OCI-LY7 (cell line): ENCODE results near the gene BRD9. TPM values are rescaled to one million over a fixed set of nuclear protein-coding genes. Genes with fewer than 3 reads are reported as not detected.

Source experiments
- BruUV-seq: library from RNA; stranded (reverse); fragments of 400-500 nt; replicated peaks from 2 replicates; lab custom pipeline; 2021; lab: Mats Ljungman, UMichigan
- CTCF ChIA-PET: fragments of 300-600 bp; sonication (Branson Sonifier 250); formaldehyde crosslinking; loops from one replicate; lab custom pipeline; 2022; ENCODE audit warnings: antibody characterized with exemption; ENCODE audit not compliant: unreplicated experiment; lab: Charles Lee
- POLR2A ChIA-PET: fragments of 300-600 bp; sonication (Branson Sonifier 250); formaldehyde crosslinking; loops from one replicate; lab custom pipeline; 2022; ENCODE audit warnings: antibody characterized with exemption; lab: Charles Lee
- DNase-seq: peaks from one replicate; pipeline ENCODE4 v3.0.0-alpha.2; 2015; ENCODE audit warnings: low spot score
- H2AFZ ChIP-seq: fragments of 200-600 bp; sonication (generic), shearing (Covaris generic); 2 replicates; pipeline ENCODE4 v1.6.1; 2014; ENCODE audit warnings: mild to moderate bottlenecking, antibody characterized with exemption, low read length, moderate library complexity
- H3K27ac ChIP-seq: fragments of 200-600 bp; sonication (generic); 2 replicates; pipeline ENCODE4 v1.5.1; 2014; ENCODE audit warnings: mixed run types, low read depth, mild to moderate bottlenecking, moderate library complexity, low read length, inconsistent platforms; ENCODE audit not compliant: poor library complexity, severe bottlenecking
- H3K36me3 ChIP-seq: fragments of 200-600 bp; sonication (generic); 2 replicates; pipeline ENCODE4 v1.6.1; 2014; ENCODE audit warnings: mild to moderate bottlenecking, antibody characterized with exemption, low read length, moderate library complexity, mixed read lengths; ENCODE audit not compliant: insufficient read depth
- H3K4me1 ChIP-seq: fragments of 200-600 bp; sonication (generic); 2 replicates; pipeline ENCODE4 v1.5.1; 2014; ENCODE audit warnings: mild to moderate bottlenecking, low read length; ENCODE audit not compliant: insufficient read depth, poor library complexity, severe bottlenecking
- H3K4me2 ChIP-seq: fragments of 200-600 bp; sonication (generic); 2 replicates; pipeline ENCODE4 v1.6.1; 2014; ENCODE audit warnings: mild to moderate bottlenecking, low read length
- H3K4me3 ChIP-seq: fragments of 200-600 bp; sonication (generic); 2 replicates; pipeline ENCODE4 v1.5.1; 2014; ENCODE audit warnings: mild to moderate bottlenecking, low read depth, low read length; ENCODE audit not compliant: poor library complexity, severe bottlenecking
- H3K79me2 ChIP-seq: fragments of 200-600 bp; sonication (generic); 2 replicates; pipeline ENCODE4 v1.6.1; 2016; ENCODE audit warnings: low read depth, mild to moderate bottlenecking, low read length, moderate library complexity, mixed read lengths; ENCODE audit not compliant: insufficient read depth
- H3K9me2 ChIP-seq: fragments of 200-600 bp; sonication (generic); 2 replicates; pipeline ENCODE4 v1.6.1; 2016; ENCODE audit warnings: mild to moderate bottlenecking, low read length, mixed read lengths; ENCODE audit not compliant: insufficient read depth
- H3K9me3 ChIP-seq: fragments of 200-600 bp; sonication (generic); 2 replicates; pipeline ENCODE4 v1.6.1; 2014; ENCODE audit warnings: mild to moderate bottlenecking, mixed run types, low read length, mixed read lengths
- H4K20me1 ChIP-seq: fragments of 200-600 bp; sonication (generic); 2 replicates; pipeline ENCODE4 v1.6.1; 2014; ENCODE audit warnings: mild to moderate bottlenecking, antibody characterized with exemption, low read length, moderate library complexity, mixed read lengths; ENCODE audit not compliant: insufficient read depth
- EZH2phosphoT487 ChIP-seq: fragments of 200-600 bp; sonication (generic); IDR thresholded peaks from 2 replicates; pipeline ENCODE4 v1.6.1; 2018; ENCODE audit warnings: low read depth, borderline replicate concordance, mild to moderate bottlenecking, mixed run types, antibody characterized with exemption, low read length, moderate library complexity, mixed read lengths
- intact Hi-C: fragments of 100-400 bp; cut with micrococcal nuclease; formaldehyde crosslinking; loops from one replicate; pipeline ENCODE4 v1.10.0; 2022; ENCODE audit not compliant: unreplicated experiment
- total RNA-seq, 2 experiments: library from RNA; depleted of rRNA in 1 of 2; stranded (reverse); fragments of >200 nt in 1 of 2; shearing (Covaris generic) in 1 of 2; gene quantifications; 2 replicates each; pipeline ENCODE4 v1.2.3, GENCODE V29; 2014 to 2022
- TF ChIP-seq, protein P1 (sequence below): fragments of 200-600 bp; sonication (generic); conservative IDR thresholded peaks from 2 replicates; pipeline ENCODE4 v1.5.1; 2014; ENCODE audit warnings: mild to moderate bottlenecking, antibody characterized with exemption, low read length, moderate library complexity, mixed read lengths

BRD9 gene
- total RNA-seq, 2 experiments from 2014 or later: 46.7 to 78.7 TPM

DNA sequence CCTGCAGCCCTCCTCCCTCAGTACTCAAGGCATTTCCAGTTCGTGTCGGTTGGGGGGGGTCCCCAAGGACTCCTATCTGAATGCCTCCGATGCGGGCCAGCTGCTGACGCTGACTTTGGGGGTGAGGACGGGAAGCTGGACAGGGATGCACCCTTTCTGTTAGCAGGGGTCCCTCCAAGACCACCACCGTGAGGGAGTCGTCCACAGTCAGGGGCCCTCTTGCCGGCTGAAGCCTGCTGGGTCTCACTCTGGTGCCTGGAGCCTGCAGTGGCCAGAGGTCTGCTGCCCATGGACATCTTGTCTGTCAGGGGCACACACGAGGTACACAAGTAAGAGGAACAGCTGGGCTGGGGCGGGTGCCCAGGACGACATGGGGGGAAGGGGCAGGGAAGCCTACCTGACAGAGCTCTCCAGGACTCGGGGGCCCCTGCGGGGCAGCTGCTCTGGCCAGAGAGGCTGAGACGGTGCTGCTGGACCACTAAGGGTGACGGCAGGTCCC is 32.8 kb downstream of the BRD9 start:
- no peak for DNase-seq
- H3K9me2 ChIP-seq: no peaks in the 10 kb centered on the region
- no TSS peak for BruUV-seq

DNA sequence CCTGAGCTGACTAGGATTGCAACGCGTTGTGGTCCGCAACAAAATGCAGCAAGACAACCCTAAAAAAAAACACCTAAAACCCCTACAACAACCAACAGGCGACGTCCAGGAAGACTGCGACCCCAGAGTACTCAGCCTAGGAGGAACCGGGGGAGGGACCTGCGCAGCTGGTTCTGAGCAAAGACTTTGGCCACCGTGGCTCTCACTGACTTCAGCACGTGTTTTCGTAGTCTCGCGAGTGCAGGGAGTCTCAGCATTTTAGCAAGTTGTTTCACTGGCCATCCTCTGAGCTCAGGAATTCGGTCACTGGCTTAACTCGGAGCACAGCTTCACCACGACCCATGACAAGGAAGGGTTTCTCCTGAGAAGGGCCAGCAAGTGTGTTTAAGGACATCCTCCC is 33.2 kb downstream of the BRD9 start:
- H4K20me1 ChIP-seq: no peaks in the 10 kb centered on the region
- H3K9me3 ChIP-seq: no peaks in the 10 kb centered on the region
- peaks cover 28% of the 10 kb centered on the region for H3K36me3 ChIP-seq
- no peak overlapping the region for H3K4me2 ChIP-seq
- H3K4me3 ChIP-seq: no peak overlapping the region
- no peaks in the 10 kb centered on the region for H3K9me2 ChIP-seq
- ChIA-PET CTCF (no interaction called here), POLR2A (no interaction called here)
- H3K79me2 ChIP-seq: no peaks in the 10 kb centered on the region
- no peaks in the 10 kb centered on the region for H3K4me1 ChIP-seq
- no peak for TF ChIP-seq EZH2phosphoT487
- TF ChIP-seq, protein P1, sequence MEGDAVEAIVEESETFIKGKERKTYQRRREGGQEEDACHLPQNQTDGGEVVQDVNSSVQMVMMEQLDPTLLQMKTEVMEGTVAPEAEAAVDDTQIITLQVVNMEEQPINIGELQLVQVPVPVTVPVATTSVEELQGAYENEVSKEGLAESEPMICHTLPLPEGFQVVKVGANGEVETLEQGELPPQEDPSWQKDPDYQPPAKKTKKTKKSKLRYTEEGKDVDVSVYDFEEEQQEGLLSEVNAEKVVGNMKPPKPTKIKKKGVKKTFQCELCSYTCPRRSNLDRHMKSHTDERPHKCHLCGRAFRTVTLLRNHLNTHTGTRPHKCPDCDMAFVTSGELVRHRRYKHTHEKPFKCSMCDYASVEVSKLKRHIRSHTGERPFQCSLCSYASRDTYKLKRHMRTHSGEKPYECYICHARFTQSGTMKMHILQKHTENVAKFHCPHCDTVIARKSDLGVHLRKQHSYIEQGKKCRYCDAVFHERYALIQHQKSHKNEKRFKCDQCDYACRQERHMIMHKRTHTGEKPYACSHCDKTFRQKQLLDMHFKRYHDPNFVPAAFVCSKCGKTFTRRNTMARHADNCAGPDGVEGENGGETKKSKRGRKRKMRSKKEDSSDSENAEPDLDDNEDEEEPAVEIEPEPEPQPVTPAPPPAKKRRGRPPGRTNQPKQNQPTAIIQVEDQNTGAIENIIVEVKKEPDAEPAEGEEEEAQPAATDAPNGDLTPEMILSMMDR: no peak
- no peak for DNase-seq
- H3K27ac ChIP-seq: no peak overlapping the region
- no peak overlapping the region for H2AFZ ChIP-seq
- BruUV-seq: no TSS peak
- intact Hi-C loops: no loop called here

More for the DNA sequence above, 32.8 kb downstream of the BRD9 start:
- Histone ChIP-seq H3K9me3 (no peaks in the 10 kb centered on the region), H3K79me2 (no peaks in the 10 kb centered on the region), H3K4me3 (no peak overlapping the region), H3K36me3 (peaks cover 32% of the 10 kb centered on the region), H4K20me1 (no peaks in the 10 kb centered on the region), H3K4me1 (no peaks in the 10 kb centered on the region), H2AFZ (no peak overlapping the region), H3K27ac (no peak overlapping the region), H3K4me2 (no peak overlapping the region)
- TF ChIP-seq, protein P1: no peak
- TF ChIP-seq EZH2phosphoT487: no peak
- intact Hi-C loops: no loop called here
- POLR2A ChIA-PET: no interaction called here
- CTCF ChIA-PET: no interaction called here

DNA sequence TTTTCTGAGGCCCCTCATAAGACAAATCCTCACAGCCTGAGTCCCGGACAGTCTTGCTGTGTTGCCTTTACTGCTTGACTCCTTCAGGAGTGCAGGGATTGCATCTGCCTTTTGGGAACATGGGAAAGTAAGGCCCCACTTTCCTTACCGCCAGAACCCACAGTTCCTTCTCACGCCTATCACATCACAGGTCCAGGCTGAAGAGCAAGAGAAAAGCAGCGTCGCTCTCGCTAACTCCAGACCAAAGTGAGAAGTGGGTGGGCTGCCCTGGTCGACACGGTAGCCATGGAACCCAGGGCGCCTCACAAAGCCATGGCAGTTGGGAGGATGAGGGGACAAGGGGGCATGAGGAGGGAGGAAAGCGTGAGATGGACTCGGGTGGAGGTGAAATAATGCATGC is 33.9 kb downstream of the BRD9 start:
- ChIA-PET CTCF (no interaction called here), POLR2A (no interaction called here)
- H3K79me2 ChIP-seq: no peaks in the 10 kb centered on the region
- intact Hi-C loops: no loop called here
- no peak overlapping the region for H3K4me2 ChIP-seq
- no TSS peak for BruUV-seq
- peaks cover 21% of the 10 kb centered on the region for H3K36me3 ChIP-seq
- H3K4me1 ChIP-seq: no peaks in the 10 kb centered on the region
- DNase-seq: no peak
- H3K9me3 ChIP-seq: no peaks in the 10 kb centered on the region
- no peaks in the 10 kb centered on the region for H3K9me2 ChIP-seq
- TF ChIP-seq EZH2phosphoT487: no peak
- TF ChIP-seq, protein P1: no peak
- H3K27ac ChIP-seq: no peak overlapping the region
- H2AFZ ChIP-seq: no peak overlapping the region
- no peak overlapping the region for H3K4me3 ChIP-seq
- no peaks in the 10 kb centered on the region for H4K20me1 ChIP-seq
